Stimulated activated CD4-positive, alpha-beta T cell treated with anti-CD3 and anti-CD28 coated beads, Interleukin-1b, Interleukin-23, amount 100 ng/mL, for 1 hour (primary cell): ENCODE results near the gene PPM1K.

ENCODE experiments used
- DNase-seq, 2 donors: peaks; one replicate each; pipeline ENCODE4 v3.0.0-alpha.2; 2020; ENCODE audit warnings: low read depth in 2 of 2

Gene PPM1K

GRCh38 chr4:88276952-88277710, 7.2 kb downstream of the PPM1K start:
- DNase-seq = no peak

GRCh38 chr4:88275949-88276515, 8.3 kb downstream of the PPM1K start:
- DNase-seq = no peak

- no peak for DNase-seq
Measured at GRCh38 chr4:88275516-88275915, 8.8 kb downstream of the PPM1K start.

- DNase-seq = no peak
Measured at GRCh38 chr4:88268913-88269312, 15.4 kb downstream of the PPM1K start.

- no peak for DNase-seq
Measured at GRCh38 chr4:88264336-88264735, 20.0 kb downstream of the PPM1K start.

GRCh38 chr4:88257726-88258125, 26.6 kb downstream of the PPM1K start:
- no peak for DNase-seq

- no peak for DNase-seq
Measured at GRCh38 chr4:88255111-88255510, 29.2 kb downstream of the PPM1K start.

GRCh38 chr4:88251924-88252323, 32.4 kb downstream of the PPM1K start:
- no peak for DNase-seq

- DNase-seq = no peak
Measured at GRCh38 chr4:88247148-88247547, 37.2 kb downstream of the PPM1K start.

GRCh38 chr4:88246600-88246999, 37.8 kb downstream of the PPM1K start:
- DNase-seq = no peak

GRCh38 chr4:88244816-88245579, 39.4 kb downstream of the PPM1K start:
- peak in 1 of 2 donors; percentile 4 for DNase-seq

GRCh38 chr4:88244056-88244455, 40.3 kb downstream of the PPM1K start:
- DNase-seq = no peak

GRCh38 chr4:88242144-88242543, 42.2 kb downstream of the PPM1K start:
- DNase-seq = no peak

GRCh38 chr4:88240297-88240714, 44.1 kb downstream of the PPM1K start:
- no peak for DNase-seq

GRCh38 chr4:88230969-88231771, 53.2 kb downstream of the PPM1K start:
- DNase-seq = no peak

GRCh38 chr4:88230461-88230891, 53.9 kb downstream of the PPM1K start:
- DNase-seq = no peak

GRCh38 chr4:88227734-88228133, 56.6 kb downstream of the PPM1K start:
- DNase-seq = no peak

- no peak for DNase-seq
Measured at GRCh38 chr4:88226143-88226542, 58.2 kb downstream of the PPM1K start.

GRCh38 chr4:88225232-88226105, 58.9 kb downstream of the PPM1K start:
- DNase-seq = no peak

- no peak for DNase-seq
Measured at GRCh38 chr4:88223516-88223915, 60.8 kb downstream of the PPM1K start.

GRCh38 chr4:88219099-88219498, 65.3 kb downstream of the PPM1K start:
- DNase-seq = no peak
